Duodenal mucosa (tissue), 2 donors: Measurements from ENCODE around the gene COX7A2L.
"Not testable (repeated sequence)": the region's sequence is repeated elsewhere in the genome, so short reads cannot be mapped to it uniquely, and the experiment has no call there.

Source experiments
- H3K27ac ChIP-seq: one replicate; pipeline ENCODE4 v1.7.0; 2013; ENCODE audit warnings: low read depth, low read length
- H3K27me3 ChIP-seq, 2 donors: one replicate each; pipeline ENCODE4 v1.7.0; 2013; ENCODE audit warnings: low read length in 2 of 2, control low read depth in 1 of 2; ENCODE audit not compliant: insufficient read depth in 2 of 2, control insufficient read depth in 1 of 2
- H3K36me3 ChIP-seq, 2 donors: one replicate each; pipeline ENCODE4 v1.7.0; 2013; ENCODE audit warnings: low read length in 2 of 2, control low read depth in 1 of 2; ENCODE audit not compliant: insufficient read depth in 2 of 2, control insufficient read depth in 1 of 2
- H3K4me1 ChIP-seq, 2 donors: one replicate each; pipeline ENCODE4 v1.7.0; 2013; ENCODE audit warnings: low read length in 2 of 2, control low read depth in 1 of 2; ENCODE audit not compliant: insufficient read depth in 2 of 2, control insufficient read depth in 1 of 2
- H3K4me3 ChIP-seq, 2 donors: one replicate each; pipeline ENCODE4 v1.7.0; 2013; ENCODE audit warnings: low read length in 2 of 2, low read depth in 1 of 2
- H3K9ac ChIP-seq, 2 donors: one replicate each; pipeline ENCODE4 v1.7.0; 2013; ENCODE audit warnings: low read length in 2 of 2, low read depth in 1 of 2
- H3K9me3 ChIP-seq, 2 donors: one replicate each; pipeline ENCODE4 v1.7.0; 2013; ENCODE audit warnings: low read length in 2 of 2, control low read depth in 1 of 2; ENCODE audit not compliant: control insufficient read depth in 1 of 2

COX7A2L gene

GRCh38 chr2:42385225-42385624, 24.2 kb upstream of the COX7A2L start:
- Histone ChIP-seq H3K9ac (no peak overlapping the region), H3K36me3 (no peaks in the 10 kb centered on the region), H3K27me3 (no peaks in the 10 kb centered on the region), H3K9me3 (no peaks in the 10 kb centered on the region), H3K4me3 (no peak overlapping the region), H3K4me1 (peaks cover 5 to 13% of the 10 kb centered on the region in 2 donors), H3K27ac (no peak overlapping the region)

- Histone ChIP-seq H3K27ac (no peak overlapping the region), H3K36me3 (no peaks in the 10 kb centered on the region), H3K4me1 (peaks cover 5 to 16% of the 10 kb centered on the region in 2 donors), H3K9me3 (no peaks in the 10 kb centered on the region), H3K4me3 (no peak overlapping the region), H3K9ac (no peak overlapping the region), H3K27me3 (no peaks in the 10 kb centered on the region)
These were observed 23.0 kb upstream of the COX7A2L start for GRCh38 chr2:42383855-42384530.

DNA sequence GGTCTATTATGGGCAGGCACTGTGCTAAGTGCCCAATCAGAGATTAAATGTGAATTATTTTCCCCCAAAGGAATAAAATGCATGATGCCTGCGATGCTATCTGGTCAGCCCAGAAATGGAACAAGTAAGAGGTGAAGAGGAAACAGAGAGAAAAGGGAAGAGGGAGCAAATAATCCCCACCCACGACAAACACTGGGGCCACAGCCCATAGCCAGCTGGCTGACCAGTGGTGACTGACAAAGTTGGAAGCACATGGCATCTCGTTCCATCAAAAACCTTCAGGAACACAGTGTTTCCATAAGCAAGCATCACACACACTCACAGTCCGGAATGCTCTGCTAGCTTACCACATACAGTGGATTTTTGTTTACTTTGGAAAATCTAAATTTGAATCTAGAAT, 21.1 kb upstream of the COX7A2L start:
- peaks cover 5 to 16% of the 10 kb centered on the region in 2 donors for H3K4me1 ChIP-seq
- H3K9ac ChIP-seq: no peak overlapping the region
- H3K36me3 ChIP-seq: no peaks in the 10 kb centered on the region
- no peak overlapping the region for H3K27ac ChIP-seq
- no peak overlapping the region for H3K4me3 ChIP-seq
- no peaks in the 10 kb centered on the region for H3K9me3 ChIP-seq
- no peaks in the 10 kb centered on the region for H3K27me3 ChIP-seq

DNA sequence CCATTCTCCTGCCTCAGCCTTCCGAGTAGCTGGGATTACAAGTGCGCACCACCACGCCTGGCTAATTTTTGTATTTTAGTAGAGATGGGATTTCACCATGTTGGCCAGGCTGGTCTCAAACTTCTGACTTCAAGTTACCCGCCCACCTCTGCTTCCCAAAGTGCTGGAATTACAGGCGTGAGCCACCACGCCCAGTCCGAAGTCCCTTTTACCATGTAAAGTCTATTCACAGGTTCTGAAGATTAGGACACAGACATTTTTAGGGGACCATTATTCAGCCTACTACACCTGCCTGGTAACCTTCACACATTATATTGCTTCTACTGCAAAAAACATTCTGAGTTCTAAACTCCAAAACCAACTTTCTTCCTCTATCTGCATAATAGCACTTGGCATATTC, 19.0 kb upstream of the COX7A2L start:
- not testable (repeated sequence) for H3K36me3 ChIP-seq, H3K9ac ChIP-seq, H3K27ac ChIP-seq, H3K27me3 ChIP-seq, H3K4me3 ChIP-seq, H3K9me3 ChIP-seq
- H3K4me1 ChIP-seq: peaks cover 5 to 16% of the 10 kb centered on the region in 2 donors

GRCh38 chr2:42378415-42378814, 17.4 kb upstream of the COX7A2L start:
- Histone ChIP-seq H3K27me3 (no peaks in the 10 kb centered on the region), H3K9ac (no peak overlapping the region), H3K4me1 (peaks cover 5 to 14% of the 10 kb centered on the region in 2 donors), H3K4me3 (no peak overlapping the region), H3K36me3 (no peaks in the 10 kb centered on the region), H3K9me3 (no peaks in the 10 kb centered on the region), H3K27ac (no peak overlapping the region)

GRCh38 chr2:42376758-42377157, 15.7 kb upstream of the COX7A2L start:
- no peaks in the 10 kb centered on the region for H3K9me3 ChIP-seq
- no peaks in the 10 kb centered on the region for H3K27me3 ChIP-seq

DNA sequence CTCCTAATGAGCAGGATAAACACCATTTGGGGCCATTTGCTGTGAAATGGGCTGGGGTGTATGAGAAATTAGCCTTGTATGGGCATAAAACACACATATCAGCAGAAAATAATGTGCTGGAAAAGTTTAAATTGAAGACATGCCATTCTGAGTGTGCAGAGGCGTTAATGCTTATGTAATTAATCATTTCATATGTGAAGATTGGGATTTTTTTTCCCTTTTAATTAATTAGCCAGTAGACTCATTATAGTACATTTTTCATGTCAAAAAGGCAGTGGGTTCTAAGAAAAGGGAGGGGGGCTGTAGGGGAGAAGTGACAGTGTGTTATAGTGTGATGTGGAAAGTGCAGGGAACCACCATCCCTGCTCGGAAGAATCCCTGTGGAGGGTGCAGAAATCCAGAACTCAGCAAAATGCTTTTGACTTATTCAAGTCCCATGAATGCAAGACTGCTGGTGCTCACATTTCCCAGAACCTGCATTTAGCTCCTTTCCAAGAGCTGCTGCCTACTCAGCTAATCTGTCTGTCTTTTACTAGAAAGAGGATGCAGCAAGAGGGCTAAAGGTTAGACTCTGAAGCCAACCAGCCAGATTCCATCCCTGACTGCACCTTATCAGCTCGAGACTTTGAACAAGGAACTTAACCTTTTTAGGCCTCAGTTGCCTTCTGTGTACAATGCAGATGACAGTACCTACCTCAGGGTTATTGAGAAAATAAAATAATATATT, 11.6 kb upstream of the COX7A2L start:
- Histone ChIP-seq H3K27ac (no peak overlapping the region), H3K9me3 (no peaks in the 10 kb centered on the region), H3K4me1 (peaks cover 27 to 34% of the 10 kb centered on the region in 2 donors), H3K27me3 (no peaks in the 10 kb centered on the region), H3K9ac (no peak overlapping the region), H3K36me3 (no peaks in the 10 kb centered on the region), H3K4me3 (no peak overlapping the region)

More at GRCh38 chr2:42376758-42377157, 15.7 kb upstream of the COX7A2L start:
- Histone ChIP-seq H3K9ac (no peak overlapping the region), H3K36me3 (no peaks in the 10 kb centered on the region), H3K4me1 (peaks cover 13 to 22% of the 10 kb centered on the region in 2 donors), H3K4me3 (no peak overlapping the region), H3K27ac (no peak overlapping the region)

- no peak overlapping the region for H3K9ac ChIP-seq
- H3K27me3 ChIP-seq: no peaks in the 10 kb centered on the region
- H3K27ac ChIP-seq: no peak overlapping the region
- H3K4me1 ChIP-seq: peaks cover 27 to 34% of the 10 kb centered on the region in 2 donors
- no peaks in the 10 kb centered on the region for H3K9me3 ChIP-seq
- no peaks in the 10 kb centered on the region for H3K36me3 ChIP-seq
- no peak overlapping the region for H3K4me3 ChIP-seq
These were observed 10.8 kb upstream of the COX7A2L start for GRCh38 chr2:42371611-42372473.

GRCh38 chr2:42369532-42370229, 8.7 kb upstream of the COX7A2L start:
- Histone ChIP-seq H3K9me3 (no peaks in the 10 kb centered on the region), H3K4me3 (no peak overlapping the region), H3K27me3 (no peaks in the 10 kb centered on the region), H3K9ac (no peak overlapping the region), H3K27ac (no peak overlapping the region), H3K4me1 (peaks cover 27 to 34% of the 10 kb centered on the region in 2 donors), H3K36me3 (no peaks in the 10 kb centered on the region)
